DMS 273 (cell line): Measurements from ENCODE around the gene DNAJC24.

Source experiments
- DNase-seq: peaks from one replicate; lab custom pipeline; 2025; ENCODE audit not compliant: unreplicated experiment; lab: John Stamatoyannopoulos, UW

The DNAJC24 gene

GRCh38 chr11:31480930-31481329 lies 111.3 kb downstream of the DNAJC24 start:
- peak; percentile 7 for DNase-seq
